Left kidney (tissue), 2 donors: Measurements from ENCODE around the gene DLL3. TPM values are rescaled to one million over a fixed set of nuclear protein-coding genes. Genes with fewer than 3 reads are reported as not detected.

ENCODE experiments used
- DNase-seq: peaks from one replicate; pipeline ENCODE4 v3.0.0-alpha.2; 2013
- polyA plus RNA-seq: library from polyadenylated mRNA; unstranded; fragments of 120-200 nt; gene quantifications from one replicate; pipeline ENCODE4 v1.2.1, GENCODE V29; 2013; ENCODE audit not compliant: insufficient read length

Gene DLL3
- polyA plus RNA-seq, 1 donor: 0.70 TPM

- DNase-seq: no peak
Measured at GRCh38 chr19:39555883-39556282, 57.1 kb downstream of the DLL3 start.

Other genes with a start within 250 kb of the DLL3 start
- not detected for gene IFNL2, start 230.6 kb upstream of the DLL3 start, polyA plus RNA-seq
- gene IFNL1, start 202.5 kb upstream of the DLL3 start, polyA plus RNA-seq: not detected
- gene LRFN1, start 178.1 kb upstream of the DLL3 start, polyA plus RNA-seq: 1.2 TPM
- gene GMFG, start 162.9 kb upstream of the DLL3 start, polyA plus RNA-seq: 21.6 TPM
- gene SAMD4B, start 156.5 kb upstream of the DLL3 start, polyA plus RNA-seq: 112 TPM
- 69.4 TPM for gene PAF1, start 107.8 kb upstream of the DLL3 start, polyA plus RNA-seq
- 36.3 TPM for gene MED29, start 107.6 kb upstream of the DLL3 start, polyA plus RNA-seq
- 31.9 TPM for gene ZFP36, start 92.1 kb upstream of the DLL3 start, polyA plus RNA-seq
- gene PLEKHG2, start 86.3 kb upstream of the DLL3 start, polyA plus RNA-seq: 118 TPM
- gene RPS16, start 63.0 kb upstream of the DLL3 start, polyA plus RNA-seq: 1,072 TPM
- gene SUPT5H, start 53.4 kb upstream of the DLL3 start, polyA plus RNA-seq: 150 TPM
- 91.5 TPM for gene TIMM50, start 18.1 kb upstream of the DLL3 start, polyA plus RNA-seq
- gene SELENOV, start 16.2 kb downstream of the DLL3 start, polyA plus RNA-seq: 10.1 TPM
- gene EID2B, start 33.9 kb downstream of the DLL3 start, polyA plus RNA-seq: 5.8 TPM
- 21.3 TPM for gene EID2, start 41.2 kb downstream of the DLL3 start, polyA plus RNA-seq
- gene LGALS13, start 103.6 kb downstream of the DLL3 start, polyA plus RNA-seq: not detected
- not detected for gene LGALS16, start 157.0 kb downstream of the DLL3 start, polyA plus RNA-seq
- not detected for gene LGALS14, start 205.5 kb downstream of the DLL3 start, polyA plus RNA-seq
- gene CLC, start 239.1 kb downstream of the DLL3 start, polyA plus RNA-seq: 3.0 TPM